ENCODE data around the gene CMIP. TPM values are rescaled to one million over a fixed set of nuclear protein-coding genes. Genes with fewer than 3 reads are reported as not detected.

Gene CMIP
- polyA plus RNA-seq, 1 of the 3 experiments (the other 2 are of a cell fraction): 5.4 TPM

DNA sequence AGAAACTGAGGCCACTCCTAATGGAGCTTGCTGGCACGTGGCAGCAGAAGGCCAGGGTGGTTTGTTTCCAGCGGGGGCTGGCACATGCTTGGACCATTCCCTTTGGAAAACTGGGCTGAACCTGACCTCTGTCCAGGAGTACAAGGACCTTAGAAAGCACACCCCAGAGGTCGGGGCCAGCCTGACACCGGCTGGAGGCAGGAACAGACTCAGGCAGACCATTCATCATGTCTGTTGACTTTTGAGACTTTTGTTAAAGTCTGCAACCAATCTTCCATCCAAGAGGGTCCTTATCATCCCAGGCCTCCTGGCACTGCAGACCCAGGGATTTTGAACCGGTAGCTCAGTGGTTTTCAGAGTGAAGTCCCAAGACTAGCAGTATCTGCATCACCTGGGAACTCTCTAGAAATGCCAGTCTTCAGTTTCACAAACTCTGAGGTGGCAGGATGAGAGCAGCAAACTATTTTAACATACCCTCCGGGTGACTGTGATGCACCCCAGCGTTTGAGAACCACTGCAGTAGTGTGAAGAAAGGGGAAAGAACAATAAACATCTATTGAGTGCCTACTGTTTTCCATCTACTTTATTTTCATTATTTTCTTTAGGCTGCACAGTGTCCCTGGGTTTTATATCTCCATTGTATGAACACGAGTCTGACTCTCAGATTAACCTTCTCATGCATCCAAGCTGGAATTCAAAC is 189.2 kb downstream of the CMIP start:
- no peak overlapping the region for H3K9ac ChIP-seq
- no peak overlapping the region for H3K27ac ChIP-seq (ENCODE audit: low read depth in 2 of 2, low read length in 1 of 2)
- POLR2A ChIA-PET: no interaction called here
- peaks cover 7% of the 10 kb centered on the region; the same call in 1 of the 2 replicates for H4K20me1 ChIP-seq (ENCODE audit: insufficient read depth)
- H3K9me3 ChIP-seq: no peaks in the 10 kb centered on the region
- CTCF ChIA-PET: interaction anchor here (0.6 to 1.6 kb wide), 4 partner anchors 10 to 64 kb away, joined by 3 to 4 read pairs (median 3); no protein-coding TSS in a partner anchor
- no peaks in the 10 kb centered on the region for H3K27me3 ChIP-seq (ENCODE audit: insufficient read depth)
- H3K9me2 ChIP-seq: no peaks in the 10 kb centered on the region
- H3K4me2 ChIP-seq: no peak overlapping the region
- H3K4me3 ChIP-seq (ENCODE audit: low read depth in 2 of 2, low read length in 1 of 2): no peak overlapping the region
- no peaks in the 10 kb centered on the region for H3K79me2 ChIP-seq (ENCODE audit: insufficient read depth)
- H3K4me1 ChIP-seq (ENCODE audit: control insufficient read depth in 1 of 2, insufficient read depth in 2 of 2, low read depth in 1 of 2, low read length in 1 of 2): peaks cover 5 to 14% of the 10 kb centered on the region in 2 experiments; a peak in 1 of 4 replicates
- 71% methylated on average over 8 of the region's 8 CpGs for WGBS (ENCODE audit: low lambda C conversion rate)
- H2AFZ ChIP-seq (ENCODE audit: low read depth): no peak overlapping the region
- H3K36me3 ChIP-seq (replicated peaks in 1 of 2; ENCODE audit: control insufficient read depth in 1 of 2, insufficient read depth in 2 of 2, low read length in 1 of 2): no peaks in the 10 kb centered on the region
- TF ChIP-seq RCOR1 (IDR thresholded peaks at IDR 0.05; ENCODE audit: low read length) (no peak), CHD2 (IDR thresholded peaks at IDR 0.05; ENCODE audit: low read length, partially characterized antibody) (no peak), YY1 (IDR thresholded peaks at IDR 0.05; ENCODE audit: low read depth) (no peak)
- H3F3A ChIP-seq (replicated peaks; ENCODE audit: insufficient read depth): no peaks in the 10 kb centered on the region
- DNase-seq: no peak

- CTCF ChIA-PET: interaction anchor here (0.6 to 1.6 kb wide), 4 partner anchors 10 to 63 kb away, joined by 3 to 4 read pairs (median 3); no protein-coding TSS in a partner anchor
- no peaks in the 10 kb centered on the region for H3K79me2 ChIP-seq (ENCODE audit: insufficient read depth)
- no peak overlapping the region for H3K9ac ChIP-seq
- peaks cover 5 to 14% of the 10 kb centered on the region in 2 experiments; a peak in 1 of 4 replicates for H3K4me1 ChIP-seq (ENCODE audit: control insufficient read depth in 1 of 2, insufficient read depth in 2 of 2, low read depth in 1 of 2, low read length in 1 of 2)
- WGBS (ENCODE audit: low lambda C conversion rate): 92% methylated on average over 13 of the region's 13 CpGs
- H3K27me3 ChIP-seq (ENCODE audit: insufficient read depth): no peaks in the 10 kb centered on the region
- no peak overlapping the region for H3K27ac ChIP-seq (ENCODE audit: low read depth in 2 of 2, low read length in 1 of 2)
- H2AFZ ChIP-seq (ENCODE audit: low read depth): no peak overlapping the region
- H3K9me3 ChIP-seq: no peaks in the 10 kb centered on the region
- POLR2A ChIA-PET: no interaction called here
- H3F3A ChIP-seq (replicated peaks; ENCODE audit: insufficient read depth): no peaks in the 10 kb centered on the region
- H4K20me1 ChIP-seq (ENCODE audit: insufficient read depth): peaks cover 7% of the 10 kb centered on the region; the same call in 1 of the 2 replicates
- no peak overlapping the region for H3K4me2 ChIP-seq
- TF ChIP-seq CTCF (IDR thresholded peaks at IDR 0.05): no peak
- TF ChIP-seq RAD21 (IDR thresholded peaks at IDR 0.05; ENCODE audit: low read length): no peak
- no peak for TF ChIP-seq MXI1 (IDR thresholded peaks at IDR 0.05; ENCODE audit: low read depth, low read length)
- TF ChIP-seq, protein P1, sequence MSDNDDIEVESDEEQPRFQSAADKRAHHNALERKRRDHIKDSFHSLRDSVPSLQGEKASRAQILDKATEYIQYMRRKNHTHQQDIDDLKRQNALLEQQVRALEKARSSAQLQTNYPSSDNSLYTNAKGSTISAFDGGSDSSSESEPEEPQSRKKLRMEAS (IDR thresholded peaks at IDR 0.05; ENCODE audit: low read depth): no peak
- TF ChIP-seq USF1 (IDR thresholded peaks at IDR 0.05; ENCODE audit: borderline replicate concordance, low read depth): no peak
- no peak for TF ChIP-seq JUND (IDR thresholded peaks at IDR 0.05)
- no peak for TF ChIP-seq TEAD4 (IDR thresholded peaks at IDR 0.05; ENCODE audit: borderline replicate concordance, insufficient read depth)
- no peaks in the 10 kb centered on the region for H3K9me2 ChIP-seq
- H3K4me3 ChIP-seq (ENCODE audit: low read depth in 2 of 2, low read length in 1 of 2): no peak overlapping the region
- DNase-seq: no peak
- H3K36me3 ChIP-seq (replicated peaks in 1 of 2; ENCODE audit: control insufficient read depth in 1 of 2, insufficient read depth in 2 of 2, low read length in 1 of 2): no peaks in the 10 kb centered on the region
These were observed 189.9 kb downstream of the CMIP start for GRCh38 chr16:81634380-81635062.

Data from SK-N-SH (cell line).